CD4-positive, CD25-positive, alpha-beta regulatory T cell (primary cell): Measurements from ENCODE around the gene OR51F2. TPM values are rescaled to one million over a fixed set of nuclear protein-coding genes. Genes with fewer than 3 reads are reported as not detected.
"Not testable (repeated sequence)": the region's sequence is repeated elsewhere in the genome, so short reads cannot be mapped to it uniquely, and the experiment has no call there.

Experiments
- ATAC-seq, 2 donors: fragments of 150-1000 bp; cut with Tn5 transposase; one replicate each; pipeline ENCODE4 v1.10.0; 2021; ENCODE audit warnings: low read depth in 2 of 2, moderate number of reproducible peaks in 2 of 2, moderate library complexity in 1 of 2
- DNase-seq, 3 donors: peaks; one replicate each; pipeline versions ENCODE4 v3.0.0 to v3.0.0-alpha.2; 2012 to 2022; ENCODE audit warnings: mixed read lengths in 1 of 3
- H3K27ac ChIP-seq: one replicate; pipeline ENCODE4 v1.7.0; 2013; ENCODE audit warnings: mild to moderate bottlenecking, low read length; ENCODE audit not compliant: insufficient read depth, poor library complexity, severe bottlenecking
- H3K27me3 ChIP-seq: one replicate; pipeline ENCODE4 v1.7.0; 2013; ENCODE audit warnings: low read length; ENCODE audit not compliant: control insufficient read depth, insufficient read depth
- H3K36me3 ChIP-seq: one replicate; pipeline ENCODE4 v1.7.0; 2013; ENCODE audit warnings: mild to moderate bottlenecking, low read length, moderate library complexity; ENCODE audit not compliant: control insufficient read depth, insufficient read depth
- H3K4me1 ChIP-seq: 2 replicates; pipeline ENCODE4 v1.7.0; 2013; ENCODE audit warnings: mild to moderate bottlenecking, low read length; ENCODE audit not compliant: insufficient read depth, control insufficient read depth, poor library complexity, severe bottlenecking
- H3K4me3 ChIP-seq: one replicate; pipeline ENCODE4 v1.7.0; 2013; ENCODE audit warnings: low read depth, mild to moderate bottlenecking, low read length, moderate library complexity
- H3K9me3 ChIP-seq, 2 experiments: 1 replicate in 1 of 2; 2 replicates in 1 of 2; pipeline ENCODE4 v1.7.0; 2013; ENCODE audit warnings: low read length in 2 of 2, mild to moderate bottlenecking in 1 of 2, moderate library complexity in 1 of 2; ENCODE audit not compliant: control insufficient read depth in 2 of 2
- H3K27ac Mint-ChIP-seq, 3 donors: one replicate each; pipeline ENCODE4 v1.8.0; 2020 to 2022; ENCODE audit warnings: mild to moderate bottlenecking in 3 of 3, mixed read lengths in 3 of 3, moderate library complexity in 2 of 3
- H3K27me3 Mint-ChIP-seq: one replicate; pipeline ENCODE4 v1.8.0; 2022; ENCODE audit warnings: mild to moderate bottlenecking, mixed read lengths
- H3K36me3 Mint-ChIP-seq: one replicate; pipeline ENCODE4 v1.8.0; 2020; ENCODE audit warnings: mixed read lengths
- H3K4me1 Mint-ChIP-seq, 4 donors: one replicate each; pipeline ENCODE4 v1.8.0; 2020 to 2022; ENCODE audit warnings: mixed read lengths in 4 of 4, mild to moderate bottlenecking in 1 of 4
- H3K4me3 Mint-ChIP-seq, 4 donors: one replicate each; pipeline ENCODE4 v1.8.0; 2020 to 2022; ENCODE audit warnings: mild to moderate bottlenecking in 4 of 4, mixed read lengths in 4 of 4, moderate library complexity in 3 of 4
- H3K9me3 Mint-ChIP-seq, 7 donors: one replicate each; pipeline ENCODE4 v1.8.0; 2020 to 2022; ENCODE audit warnings: mixed read lengths in 7 of 7, mild to moderate bottlenecking in 3 of 7, moderate library complexity in 2 of 7
- polyA plus RNA-seq, 4 donors: library from polyadenylated mRNA; unstranded; fragments of 300-500 nt; fragmentation: Illumina TruSeq; gene quantifications; one replicate each; pipeline ENCODE4 v1.2.3, GENCODE V29; 2021
- total RNA-seq: library from RNA; stranded (reverse); gene quantifications from one replicate; pipeline ENCODE4 v1.2.3, GENCODE V29; 2022

Gene OR51F2, protein sequence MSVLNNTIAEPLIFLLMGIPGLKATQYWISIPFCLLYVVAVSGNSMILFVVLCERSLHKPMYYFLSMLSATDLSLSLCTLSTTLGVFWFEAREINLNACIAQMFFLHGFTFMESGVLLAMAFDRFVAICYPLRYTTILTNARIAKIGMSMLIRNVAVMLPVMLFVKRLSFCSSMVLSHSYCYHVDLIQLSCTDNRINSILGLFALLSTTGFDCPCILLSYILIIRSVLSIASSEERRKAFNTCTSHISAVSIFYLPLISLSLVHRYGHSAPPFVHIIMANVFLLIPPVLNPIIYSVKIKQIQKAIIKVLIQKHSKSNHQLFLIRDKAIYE
- total RNA-seq (not detected), polyA plus RNA-seq (not detected)

DNA sequence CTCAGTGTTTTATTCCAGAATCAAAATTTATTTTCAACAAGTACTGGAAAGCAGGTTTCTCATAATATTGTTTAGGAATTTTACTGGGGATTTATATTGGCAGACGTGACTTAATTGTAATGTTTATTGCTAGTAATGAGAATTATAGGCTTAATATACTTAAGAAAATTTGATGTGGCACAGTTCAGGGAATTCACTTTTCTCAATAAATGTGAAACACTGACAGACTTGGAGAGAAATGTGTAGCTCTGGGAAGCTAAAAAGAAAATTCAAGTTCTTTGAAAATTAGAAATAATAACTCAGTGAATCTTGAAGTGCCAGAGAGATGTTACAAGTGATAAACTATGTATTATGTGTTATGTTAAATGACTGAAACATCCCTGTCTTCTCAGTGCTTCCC is at the start of gene OR51F2:
TSS of gene OR51F2 (plus strand) at position 301 of the 400 bp plus-strand sequence. CDS start 101 bp downstream, outside the sequence.
- no peak for DNase-seq
- Mint-ChIP-seq H3K4me3 (no peak within 1 kb of the TSS), H3K4me1 (no peaks in the 10 kb centered on the region), H3K36me3 (no peaks in the 10 kb centered on the region), H3K27me3 (no peaks in the 10 kb centered on the region), H3K27ac (no peak within 1 kb of the TSS), H3K9me3 (peaks cover 0 to 6% (median 0%) of the 10 kb centered on the region in 7 donors)
- H3K27ac ChIP-seq = no peak within 1 kb of the TSS
- no peaks in the 10 kb centered on the region for H3K4me1 ChIP-seq
- no peaks in the 10 kb centered on the region for H3K9me3 ChIP-seq
- no peak for ATAC-seq
- no peak within 1 kb of the TSS for H3K4me3 ChIP-seq
- no peaks in the 10 kb centered on the region for H3K36me3 ChIP-seq
- H3K27me3 ChIP-seq = no peaks in the 10 kb centered on the region

- Mint-ChIP-seq H3K4me1 (no peaks in the 10 kb centered on the region), H3K27ac (no peak overlapping the region), H3K4me3 (no peak overlapping the region), H3K9me3 (peaks cover 0 to 8% (median 4%) of the 10 kb centered on the region in 7 donors), H3K36me3 (no peaks in the 10 kb centered on the region), H3K27me3 (no peaks in the 10 kb centered on the region)
- Histone ChIP-seq H3K4me3 (no peak overlapping the region), H3K36me3 (no peaks in the 10 kb centered on the region), H3K27ac (no peak overlapping the region), H3K27me3 (no peaks in the 10 kb centered on the region), H3K4me1 (no peaks in the 10 kb centered on the region), H3K9me3 (no peaks in the 10 kb centered on the region)
- DNase-seq (no peak), ATAC-seq (no peak)
Measured at GRCh38 chr11:4782454-4782853, 38.7 kb upstream of the OR51F2 start.

- Histone ChIP-seq H3K27ac (no peak overlapping the region), H3K4me1 (no peaks in the 10 kb centered on the region), H3K9me3 (no peaks in the 10 kb centered on the region), H3K27me3 (no peaks in the 10 kb centered on the region), H3K36me3 (no peaks in the 10 kb centered on the region), H3K4me3 (no peak overlapping the region)
- DNase-seq (no peak), ATAC-seq (no peak)
- Mint-ChIP-seq H3K4me3 (no peak overlapping the region), H3K4me1 (no peaks in the 10 kb centered on the region), H3K9me3 (peaks cover 0 to 3% (median 0%) of the 10 kb centered on the region in 7 donors), H3K27ac (no peak overlapping the region), H3K27me3 (no peaks in the 10 kb centered on the region), H3K36me3 (no peaks in the 10 kb centered on the region)
Measured at GRCh38 chr11:4797206-4797605, 23.9 kb upstream of the OR51F2 start.

- Mint-ChIP-seq H3K27me3 (no peaks in the 10 kb centered on the region), H3K27ac (no peak overlapping the region), H3K4me3 (no peak overlapping the region), H3K9me3 (no peaks in the 10 kb centered on the region), H3K4me1 (no peaks in the 10 kb centered on the region), H3K36me3 (no peaks in the 10 kb centered on the region)
- no peak overlapping the region for H3K4me3 ChIP-seq
- H3K4me1 ChIP-seq = no peaks in the 10 kb centered on the region
- no peaks in the 10 kb centered on the region for H3K27me3 ChIP-seq
- DNase-seq = no peak
- H3K36me3 ChIP-seq = no peaks in the 10 kb centered on the region
- no peaks in the 10 kb centered on the region for H3K9me3 ChIP-seq
- ATAC-seq = no peak
- no peak overlapping the region for H3K27ac ChIP-seq
Measured at GRCh38 chr11:4798427-4799183, 22.5 kb upstream of the OR51F2 start.

- H3K36me3 Mint-ChIP-seq, H3K27ac Mint-ChIP-seq, H3K36me3 ChIP-seq, H3K4me1 ChIP-seq, H3K4me3 Mint-ChIP-seq, H3K27ac ChIP-seq, H3K4me1 Mint-ChIP-seq, H3K27me3 Mint-ChIP-seq, DNase-seq, H3K27me3 ChIP-seq, H3K9me3 ChIP-seq, ATAC-seq, H3K9me3 Mint-ChIP-seq, H3K4me3 ChIP-seq: not testable (repeated sequence)
Measured at GRCh38 chr11:4801316-4801715, 19.8 kb upstream of the OR51F2 start.

GRCh38 chr11:4804280-4804679 is 16.8 kb upstream of the OR51F2 start, which contains the start of gene OR52R1:
TSS of gene OR52R1 (minus strand) at chr11:4804380. CDS start at chr11:4804380, 0 bp downstream.
- DNase-seq (no peak), ATAC-seq (no peak)
- H3K36me3 ChIP-seq = no peaks in the 10 kb centered on the region
- H3K27me3 Mint-ChIP-seq = no peaks in the 10 kb centered on the region
- H3K27me3 ChIP-seq = no peaks in the 10 kb centered on the region
- H3K9me3 ChIP-seq = no peaks in the 10 kb centered on the region
- no peak within 1 kb of the TSS for H3K27ac ChIP-seq
- no peak within 1 kb of the TSS for H3K4me3 Mint-ChIP-seq
- no peaks in the 10 kb centered on the region for H3K4me1 ChIP-seq
- H3K36me3 Mint-ChIP-seq = no peaks in the 10 kb centered on the region
- no peak within 1 kb of the TSS for H3K27ac Mint-ChIP-seq
- peaks cover 0 to 4% (median 0%) of the 10 kb centered on the region in 7 donors for H3K9me3 Mint-ChIP-seq
- no peaks in the 10 kb centered on the region for H3K4me1 Mint-ChIP-seq
- H3K4me3 ChIP-seq = no peak within 1 kb of the TSS

GRCh38 chr11:4808476-4808875 is 12.6 kb upstream of the OR51F2 start:
- no peak overlapping the region for H3K4me3 ChIP-seq
- DNase-seq (no peak), ATAC-seq (no peak)
- no peak overlapping the region for H3K27ac ChIP-seq
- no peaks in the 10 kb centered on the region for H3K9me3 ChIP-seq
- Mint-ChIP-seq H3K9me3 (peaks cover 0 to 4% (median 0%) of the 10 kb centered on the region in 7 donors), H3K4me3 (no peak overlapping the region), H3K27ac (no peak overlapping the region), H3K27me3 (no peaks in the 10 kb centered on the region), H3K4me1 (no peaks in the 10 kb centered on the region), H3K36me3 (no peaks in the 10 kb centered on the region)
- H3K4me1 ChIP-seq = no peaks in the 10 kb centered on the region
- H3K27me3 ChIP-seq = no peaks in the 10 kb centered on the region
- no peaks in the 10 kb centered on the region for H3K36me3 ChIP-seq
